HG03469 (cell line): ENCODE results near the gene SLX9.
"Not testable (repeated sequence)": the region's sequence is repeated elsewhere in the genome, so short reads cannot be mapped to it uniquely, and the experiment has no call there.

Source experiments
- ATAC-seq: cut with Tn5 transposase; IDR thresholded peaks from one replicate; pipeline ENCODE4 v1.9.1; 2021; ENCODE audit warnings: mild to moderate bottlenecking, moderate library complexity, moderate number of reproducible peaks; ENCODE audit not compliant: unreplicated experiment

Gene SLX9

DNA sequence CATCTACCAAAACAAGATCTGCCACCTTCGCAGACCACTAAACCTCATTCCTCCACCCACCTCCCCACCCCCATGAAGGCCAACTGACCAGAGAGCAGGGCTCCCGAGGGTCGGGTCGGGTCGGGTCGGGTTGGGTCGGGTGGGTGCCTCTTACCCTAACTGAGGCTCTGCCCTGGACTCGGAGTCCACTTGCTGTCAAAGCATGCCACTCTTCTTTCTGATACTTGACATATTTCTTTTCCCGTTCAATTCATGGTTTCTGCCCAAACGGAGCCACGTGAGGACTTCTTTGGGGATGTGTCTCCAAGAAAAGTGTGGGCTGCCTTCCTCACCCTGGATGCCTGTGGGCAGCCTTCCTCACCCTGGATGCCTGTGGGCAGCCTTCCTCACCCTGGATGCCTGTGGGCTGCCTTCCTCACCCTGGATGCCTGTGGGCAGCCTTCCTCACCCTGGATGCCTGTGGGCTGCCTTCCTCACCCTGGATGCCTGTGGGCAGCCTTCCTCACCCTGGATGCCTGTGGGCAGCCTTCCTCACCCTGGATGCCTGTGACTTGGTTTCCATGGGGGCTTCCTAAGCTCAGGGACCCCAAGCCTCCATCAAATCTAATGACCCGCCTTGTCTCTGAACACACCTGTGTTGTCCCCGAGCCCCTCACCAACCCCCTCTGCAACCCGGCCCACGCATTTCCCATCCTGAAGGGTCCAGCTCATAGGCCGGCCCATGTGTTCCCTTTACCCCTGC lies 11.2 kb upstream of the SLX9 start:
- not testable (repeated sequence) for ATAC-seq

DNA sequence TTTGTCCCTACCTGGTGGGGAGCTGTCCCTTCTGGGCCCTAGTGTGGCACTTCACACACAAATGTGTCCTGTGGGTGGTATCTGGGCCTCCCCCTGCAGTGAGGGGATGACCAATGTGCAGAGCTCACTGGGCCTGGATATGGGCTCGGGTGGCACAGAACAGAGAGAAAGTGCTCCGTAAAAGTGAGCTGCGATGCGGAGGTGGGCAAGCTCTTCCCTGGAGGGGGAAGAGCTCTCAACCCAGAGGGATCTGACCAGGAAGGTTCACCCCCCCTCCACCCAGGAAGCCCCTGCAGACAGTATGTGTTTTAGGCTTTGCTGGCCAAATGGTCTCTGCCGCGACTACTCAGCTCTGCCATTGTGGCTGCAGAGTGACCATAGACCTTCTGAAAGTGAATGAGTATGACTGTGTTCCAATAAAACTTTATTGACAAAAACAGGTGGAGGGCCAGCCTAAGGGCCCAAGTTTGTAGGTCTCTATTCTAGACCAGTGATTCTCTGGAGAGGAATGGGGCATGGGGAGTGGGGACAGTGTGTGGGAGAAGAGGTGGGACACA lies 10.5 kb upstream of the SLX9 start:
- no peak for ATAC-seq

DNA sequence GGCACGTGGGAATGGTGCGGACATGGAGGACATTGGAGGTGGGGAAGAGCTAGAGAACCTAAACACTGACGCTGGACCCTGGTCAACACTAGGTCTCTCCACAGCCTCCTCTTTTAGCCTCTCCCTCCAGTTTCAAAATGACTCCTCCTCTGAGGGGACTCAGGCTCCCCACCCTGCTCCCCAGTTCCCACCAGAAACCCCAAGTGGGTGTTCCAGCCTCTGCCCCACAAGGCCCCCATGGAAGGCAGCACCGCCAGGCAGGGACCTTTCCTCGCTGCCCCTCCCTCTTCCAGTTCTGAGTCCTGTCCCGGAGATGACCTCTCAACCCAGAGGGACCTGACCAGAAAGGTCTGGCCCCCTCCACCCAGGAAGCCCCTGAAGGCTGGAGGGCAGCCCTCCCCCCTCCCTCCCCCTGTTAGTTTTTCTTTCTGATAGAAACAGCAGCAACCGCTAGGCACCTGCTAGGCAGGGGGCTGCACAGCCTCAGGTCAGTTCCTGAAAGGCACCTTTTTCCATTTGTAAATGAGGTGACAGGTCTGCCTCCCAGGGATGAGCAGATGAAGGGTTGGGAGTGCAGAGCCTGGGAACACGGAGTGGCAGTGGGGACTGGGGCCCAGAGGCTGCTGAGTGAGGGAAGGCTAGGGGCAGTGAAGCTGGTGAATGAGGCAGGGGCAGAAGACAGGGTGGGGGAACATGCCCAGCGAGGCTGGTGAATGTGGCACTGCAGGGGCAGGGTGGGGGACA lies 9.9 kb upstream of the SLX9 start:
- no peak for ATAC-seq

DNA sequence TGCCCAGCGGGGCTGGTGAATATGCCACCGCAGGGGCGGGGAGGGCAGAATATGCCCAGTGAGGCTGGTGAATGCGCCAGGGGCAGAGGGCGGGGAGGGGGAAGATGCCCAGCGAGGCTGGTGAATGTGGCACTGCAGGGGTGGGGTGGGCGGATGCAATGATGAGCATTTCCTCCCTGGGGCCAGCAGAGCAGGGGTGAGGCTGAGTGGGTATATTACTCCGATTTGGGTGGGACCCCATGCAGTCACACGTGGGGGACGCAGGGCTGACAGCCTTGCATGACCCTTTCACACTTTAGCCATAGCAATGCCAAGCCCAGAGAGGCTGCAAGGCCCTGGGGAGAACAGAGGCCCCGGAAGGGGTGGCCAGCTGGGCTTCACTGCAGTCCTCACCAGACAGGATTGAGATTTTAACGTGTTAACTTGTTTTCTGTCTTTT lies 9.3 kb upstream of the SLX9 start:
- ATAC-seq: no peak

DNA sequence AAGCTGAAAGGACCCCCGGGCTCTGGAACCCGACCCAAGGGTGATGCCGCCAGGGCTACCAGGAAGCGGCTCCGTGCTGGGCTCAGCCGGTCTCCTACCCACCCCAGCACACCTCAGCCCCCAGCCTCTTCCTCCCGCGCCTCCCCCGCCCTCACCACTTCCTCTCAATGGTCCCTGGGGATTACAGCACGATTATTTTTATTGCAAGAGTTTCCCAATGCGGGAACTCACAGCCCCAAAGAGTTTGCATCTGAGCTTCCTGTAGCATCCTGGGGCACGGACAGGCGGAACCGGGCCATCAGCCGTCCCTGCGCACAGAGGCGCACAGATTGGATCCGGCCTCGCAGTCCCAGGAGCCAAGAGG lies 8.7 kb upstream of the SLX9 start:
- ATAC-seq: no peak

DNA sequence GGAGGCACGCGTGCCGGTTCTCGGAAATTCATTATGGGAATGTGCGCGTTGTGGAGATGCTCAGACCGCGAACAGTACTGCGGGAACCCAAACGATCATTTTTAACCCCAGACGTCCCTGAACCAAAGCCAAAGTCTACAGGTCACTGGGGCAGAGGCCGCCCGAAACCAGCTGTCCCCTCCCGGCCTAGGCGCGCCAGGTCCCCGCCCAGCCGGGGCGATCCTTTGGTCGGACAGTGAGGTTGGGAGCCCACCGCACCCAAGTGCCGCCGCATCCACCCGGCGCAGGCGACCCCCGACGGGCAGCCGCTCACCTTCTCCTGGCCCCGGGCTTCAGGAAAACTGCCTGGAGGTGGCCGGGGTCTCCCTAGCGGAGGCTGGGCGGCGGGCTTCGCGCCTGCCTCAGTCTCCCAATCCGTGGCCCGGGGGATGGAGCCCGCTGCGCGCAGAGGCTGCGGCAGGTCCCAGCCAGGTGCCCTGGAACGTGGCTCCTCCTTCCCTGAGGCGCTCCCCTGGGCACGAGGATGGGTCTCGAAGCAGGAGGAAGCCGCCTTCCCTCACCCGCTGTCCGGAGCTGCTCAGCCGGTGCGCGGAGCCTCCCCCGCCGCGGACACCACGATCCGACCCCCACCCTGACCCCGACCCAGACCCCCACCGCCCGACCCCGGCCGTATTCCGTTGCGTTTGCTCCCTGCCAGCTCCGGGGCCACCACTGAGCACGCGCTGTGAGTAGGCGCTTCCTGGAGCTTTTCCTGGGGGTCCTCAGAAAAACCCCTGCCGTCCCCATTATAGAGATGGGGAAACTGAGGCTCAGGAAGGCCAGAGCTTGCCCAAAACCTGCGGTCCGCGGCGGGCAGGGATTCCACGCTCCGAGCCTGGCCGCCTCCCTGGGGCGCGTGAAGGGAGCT lies 8.1 kb upstream of the SLX9 start:
- no peak for ATAC-seq

DNA sequence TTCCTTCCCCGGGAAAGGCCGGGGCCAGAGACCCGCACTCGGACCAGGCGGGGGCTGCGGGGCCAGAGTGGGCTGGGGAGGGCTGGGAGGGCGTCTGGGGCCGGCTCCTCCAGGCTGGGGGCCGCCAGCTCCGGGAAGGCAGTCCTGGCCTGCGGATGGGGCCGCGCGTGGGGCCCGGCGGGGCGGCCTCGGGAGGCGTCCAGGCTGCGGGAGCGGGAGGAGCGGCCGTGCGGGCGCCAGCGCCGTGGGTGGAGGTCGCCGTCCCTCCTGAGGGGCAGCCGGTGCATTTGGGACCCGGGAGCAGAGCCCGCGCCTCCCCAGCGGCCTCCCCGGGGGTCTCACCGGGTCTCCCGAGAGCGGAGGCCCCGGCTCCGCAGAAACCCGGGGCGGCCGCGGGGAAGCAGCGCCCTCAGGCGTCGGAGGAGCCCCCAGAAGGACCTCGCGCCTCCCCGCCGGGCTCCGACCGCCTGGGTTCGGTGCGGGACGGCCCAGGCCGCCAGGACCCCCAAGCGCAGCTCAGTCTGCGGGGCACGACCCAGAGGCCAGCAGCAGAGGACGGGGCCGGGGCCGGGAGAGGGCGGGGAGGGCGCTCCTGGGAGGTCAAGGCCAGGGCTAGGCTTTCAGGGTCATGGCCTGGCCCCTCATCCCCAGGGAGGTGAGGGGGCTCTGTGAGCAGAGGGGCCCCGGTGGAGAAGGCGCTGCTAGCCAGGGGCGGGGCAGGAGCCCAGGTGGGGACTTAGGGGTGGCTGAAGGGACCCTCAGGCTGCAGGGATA lies 7.2 kb upstream of the SLX9 start:
- no peak for ATAC-seq

DNA sequence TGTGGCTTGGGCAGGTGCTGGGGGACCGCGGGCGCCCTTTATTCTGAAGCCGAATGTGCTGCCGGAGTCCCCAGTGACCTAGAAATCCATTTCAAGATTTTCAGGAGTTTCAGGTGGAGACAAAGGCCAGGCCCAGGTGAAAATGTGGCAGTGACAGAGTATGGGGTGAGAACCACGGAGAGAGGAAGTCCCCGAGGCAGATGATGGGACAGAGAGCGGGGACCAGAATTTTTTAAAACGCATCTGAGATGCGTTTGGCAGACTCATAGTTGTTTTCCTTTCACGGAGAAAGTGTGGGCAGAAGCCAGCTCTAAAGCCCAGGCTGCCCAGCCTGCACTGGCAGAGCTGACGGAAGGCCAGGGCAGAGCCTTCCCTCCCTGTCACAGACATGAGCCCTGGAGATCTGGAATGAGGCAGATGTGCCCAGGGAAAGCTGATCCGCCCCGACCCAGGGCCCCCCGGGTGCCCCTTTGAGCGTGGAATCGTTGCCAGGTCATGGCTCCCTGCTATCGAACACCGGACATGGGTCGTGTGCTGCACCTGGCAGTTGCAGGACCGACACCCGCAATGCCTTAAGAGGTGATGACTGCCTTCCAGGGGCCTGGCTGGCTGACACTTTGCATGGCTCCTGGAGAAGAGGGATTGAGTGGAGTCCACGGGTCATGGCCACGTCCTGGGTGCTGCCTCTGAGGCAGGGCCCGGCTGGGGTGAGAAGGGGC lies 6.5 kb upstream of the SLX9 start:
- ATAC-seq: no peak

DNA sequence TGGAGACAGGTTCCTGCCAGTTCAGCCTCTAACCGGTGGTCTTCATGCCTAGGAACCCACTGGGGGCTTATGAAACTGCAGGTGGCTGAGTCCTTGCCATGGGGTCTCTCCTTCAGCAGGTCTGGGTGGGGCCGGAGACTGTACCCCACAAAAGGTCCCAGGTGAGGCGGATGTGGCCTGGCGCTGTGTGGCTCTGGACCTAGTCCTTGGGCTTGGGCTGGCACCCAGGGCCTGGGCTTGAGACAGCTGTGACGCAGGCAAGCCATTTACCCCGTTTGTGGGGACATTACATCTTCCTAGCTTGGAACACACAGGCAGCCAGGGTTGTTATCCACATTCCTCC lies 5.9 kb upstream of the SLX9 start:
- no peak for ATAC-seq

DNA sequence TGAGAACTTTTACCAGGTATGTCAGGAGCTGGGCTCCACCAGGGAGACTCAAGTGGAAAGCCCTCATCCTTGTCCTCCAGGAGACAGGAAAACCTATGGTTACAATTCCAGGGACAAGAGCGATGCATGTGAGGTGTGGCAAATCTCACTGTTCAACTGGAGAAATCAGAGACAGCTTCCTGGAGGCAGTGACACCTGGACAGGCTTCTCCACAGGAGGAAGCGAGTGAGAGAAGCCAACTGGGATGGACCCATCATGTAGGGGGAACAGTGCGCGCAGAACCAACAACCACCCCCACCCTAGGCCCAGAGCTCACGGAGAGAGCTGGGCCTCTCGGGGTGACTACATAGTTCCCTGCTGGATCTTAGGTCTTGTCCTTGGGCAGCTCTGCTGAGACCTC lies 5.6 kb upstream of the SLX9 start:
- no peak for ATAC-seq

DNA sequence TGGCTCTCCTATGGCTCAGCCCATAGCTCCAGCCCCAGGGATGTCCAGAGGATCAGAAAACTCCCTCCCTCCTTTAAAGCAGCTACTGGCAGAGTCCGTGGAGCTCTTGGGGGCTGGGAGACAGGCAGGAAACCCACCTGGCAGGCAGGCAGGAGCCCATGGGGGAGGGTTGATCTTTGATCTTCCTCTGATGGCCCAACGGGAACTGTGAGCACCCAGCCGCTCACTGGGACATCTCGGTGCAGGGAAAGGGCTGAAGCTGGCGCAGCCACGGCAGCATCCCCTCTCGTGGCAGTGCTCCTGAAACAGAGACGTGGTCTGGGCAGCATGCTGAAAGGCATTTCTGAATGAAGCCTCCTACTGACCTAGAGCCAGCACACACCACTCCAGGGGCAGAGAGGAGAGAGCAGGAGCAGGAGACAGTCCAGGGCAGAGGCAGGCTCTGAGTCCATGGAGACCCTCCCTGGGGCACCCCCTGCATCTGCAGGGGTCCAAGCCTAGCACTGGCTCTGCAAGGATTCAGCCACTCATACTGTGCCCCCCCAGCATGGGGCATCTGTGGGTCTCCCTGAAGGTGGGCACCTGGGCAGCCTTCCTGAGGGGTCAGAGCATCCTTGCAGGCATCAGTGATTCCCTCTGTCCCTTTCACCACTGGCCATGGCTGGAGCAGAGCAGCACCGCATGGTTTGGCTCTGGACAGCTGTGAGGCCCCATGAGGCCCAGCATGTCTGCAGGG lies 4.9 kb upstream of the SLX9 start:
- no peak for ATAC-seq

DNA sequence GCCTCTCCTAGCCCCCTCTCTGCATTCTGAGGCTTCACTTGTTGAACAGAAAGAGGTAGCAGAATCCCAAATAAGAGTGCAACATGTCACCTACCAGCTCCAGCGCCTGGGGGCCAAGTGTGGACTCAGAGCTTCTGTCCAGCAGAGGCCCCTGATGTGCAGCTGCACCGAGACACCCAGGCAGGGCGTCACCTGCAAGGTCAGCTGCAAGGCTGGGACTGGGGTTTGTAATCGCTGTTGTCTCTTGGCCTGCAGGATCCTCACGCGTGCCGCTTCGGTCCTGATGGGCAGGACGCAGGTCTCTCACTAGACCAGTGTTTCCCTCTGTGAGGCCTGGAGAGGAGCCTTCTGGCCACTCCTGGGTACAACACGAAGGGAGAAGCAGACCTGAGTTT lies 4.3 kb upstream of the SLX9 start:
- ATAC-seq: no peak

DNA sequence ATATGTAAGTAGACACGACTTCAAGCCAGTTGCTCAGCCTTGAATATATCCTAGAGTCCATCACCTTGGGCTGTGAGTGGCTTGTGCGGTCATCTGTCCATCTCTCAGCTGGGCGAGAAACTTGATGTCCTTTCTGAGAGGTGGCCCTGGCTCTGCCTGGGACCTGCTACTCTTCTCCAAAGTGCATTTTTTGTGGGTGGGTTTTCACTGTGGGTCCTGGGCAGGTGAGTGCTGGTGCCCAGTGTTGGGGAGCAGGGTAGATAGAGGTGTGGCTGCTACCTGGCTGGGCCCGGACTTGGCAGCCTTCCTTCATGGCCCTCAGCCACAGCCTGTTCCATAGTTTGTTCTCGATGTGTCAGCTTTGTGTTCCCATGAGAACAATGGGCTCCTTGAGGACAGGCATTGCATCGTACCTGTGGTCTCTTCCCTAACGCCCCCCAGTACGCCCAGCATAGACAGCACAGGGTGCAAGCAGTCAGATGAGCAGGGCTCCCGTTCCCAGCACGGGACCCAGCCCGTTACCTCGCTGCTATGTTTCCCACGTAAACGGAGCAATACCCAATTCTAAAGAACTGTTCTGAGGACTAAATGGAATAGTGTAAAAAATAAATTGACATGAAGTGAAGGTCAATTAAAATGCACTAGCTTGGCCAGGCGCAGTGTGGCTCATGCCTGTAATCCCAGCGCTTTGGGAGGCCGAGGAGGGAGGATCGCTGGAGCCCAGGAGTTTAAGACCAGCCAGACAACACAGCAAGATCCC lies 877 bp upstream of the SLX9 start:
- no peak for ATAC-seq

DNA sequence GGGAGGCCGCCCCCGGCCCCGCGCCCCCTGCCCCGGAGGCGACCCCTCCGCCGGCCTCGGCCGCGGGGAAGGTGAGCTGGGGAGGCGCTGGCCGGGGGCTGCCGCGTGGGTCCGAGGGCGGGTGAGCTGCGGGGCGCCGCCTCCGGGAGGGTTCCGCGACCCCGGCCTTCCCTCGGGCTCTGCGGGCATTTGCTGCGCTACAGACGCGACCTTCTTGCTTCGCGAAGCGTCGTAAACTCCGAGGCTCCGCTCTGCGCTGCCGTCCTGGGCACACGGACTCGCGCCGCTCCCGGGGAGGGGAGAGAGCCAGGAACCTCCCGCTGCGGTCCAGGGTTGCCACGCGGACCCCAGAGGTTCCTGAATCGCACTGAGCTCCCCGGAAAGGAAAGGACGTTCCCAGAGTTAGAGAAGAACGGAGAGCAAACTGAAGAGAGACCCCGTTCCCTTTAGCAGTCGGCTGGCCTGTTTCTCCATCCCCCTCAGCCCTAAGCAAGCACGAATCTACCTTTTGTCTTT lies 345 bp downstream of the SLX9 start:
- peak; percentile 16 for ATAC-seq

DNA sequence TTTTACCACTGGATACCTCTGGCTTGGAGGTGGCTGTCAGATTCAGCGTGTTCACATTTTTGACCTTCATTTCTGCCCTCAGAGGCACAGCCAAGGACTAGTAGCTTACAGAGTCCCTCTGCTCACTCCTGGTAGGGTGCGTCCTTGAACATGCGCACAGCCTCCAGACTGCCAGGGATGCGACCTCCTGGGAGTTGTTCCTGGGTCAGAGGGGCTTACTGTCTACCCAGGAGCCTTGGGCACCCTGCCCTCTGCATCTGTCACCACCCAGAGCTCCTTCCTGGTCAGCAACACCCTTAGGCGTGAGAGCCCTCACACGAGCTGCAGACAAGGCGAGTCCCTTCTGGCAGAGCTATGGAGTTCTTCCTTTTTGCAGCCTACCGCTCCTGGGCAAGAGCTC lies 1.7 kb downstream of the SLX9 start:
- ATAC-seq: no peak

DNA sequence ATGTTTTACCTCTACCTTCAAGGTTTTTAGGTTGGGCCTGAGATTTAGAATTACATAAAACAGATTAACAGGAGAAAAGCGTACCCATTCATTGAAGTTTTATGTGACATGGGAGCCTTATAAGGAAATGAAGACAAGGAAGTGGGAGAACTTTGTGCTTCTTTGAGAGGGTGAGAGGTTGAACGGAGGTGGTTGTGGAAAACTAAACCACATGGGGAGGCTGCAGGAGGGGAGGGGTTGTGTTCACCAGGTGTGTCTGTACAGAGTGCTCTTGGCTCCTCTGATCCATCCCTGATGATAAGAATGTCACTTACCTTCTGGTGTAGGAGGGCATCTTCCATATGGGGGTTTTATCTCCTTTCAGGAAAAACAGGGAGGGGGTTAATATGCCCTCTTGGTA lies 2.7 kb downstream of the SLX9 start:
- no peak for ATAC-seq

DNA sequence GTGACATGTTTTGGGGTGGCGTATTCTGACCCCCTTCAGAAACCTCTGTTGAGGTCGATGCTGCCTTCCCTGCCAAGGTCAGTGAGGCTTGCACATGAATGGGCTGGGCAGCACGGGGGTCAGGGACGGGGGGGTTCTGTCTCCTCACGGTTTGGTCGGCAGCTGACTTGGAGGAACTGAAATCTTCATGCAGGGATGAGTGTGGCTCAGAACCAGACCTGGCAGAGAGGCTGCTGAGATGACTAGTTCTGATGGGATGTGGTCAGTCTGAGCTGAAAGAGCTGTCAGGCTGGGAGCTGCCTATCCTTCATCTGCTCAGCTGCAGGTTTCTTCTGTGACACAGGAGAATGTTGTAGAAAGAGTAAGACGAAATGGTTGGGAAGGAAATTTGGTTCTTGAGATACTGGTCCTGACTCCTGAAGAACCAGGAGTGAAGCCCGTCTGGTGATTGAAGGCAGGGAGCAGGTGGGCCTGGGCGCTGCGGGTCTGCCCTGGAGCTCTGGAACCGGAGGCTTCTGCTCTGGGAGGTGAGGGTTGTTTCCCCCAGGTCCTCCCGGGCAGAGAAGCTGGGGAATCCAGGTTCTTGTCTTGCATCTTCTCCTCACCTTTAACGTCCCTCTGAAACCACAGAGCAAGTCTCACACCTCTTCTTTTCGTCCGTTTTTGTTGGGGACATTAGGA lies 3.3 kb downstream of the SLX9 start:
- ATAC-seq: no peak
